Chondrocyte (in vitro differentiated cells): ENCODE measurements around the gene TAF4B. TPM values are rescaled to one million over a fixed set of nuclear protein-coding genes. Genes with fewer than 3 reads are reported as not detected.
"Not testable (repeated sequence)": the region's sequence is repeated elsewhere in the genome, so short reads cannot be mapped to it uniquely, and the experiment has no call there.

Source experiments
- DNase-seq: peaks from one replicate; pipeline ENCODE4 v3.0.0; 2021; ENCODE audit warnings: mixed read lengths, low spot score
- H3K27ac Mint-ChIP-seq: one replicate; pipeline ENCODE4 v1.8.0; 2021; ENCODE audit warnings: mild to moderate bottlenecking, moderate library complexity, mixed read lengths; ENCODE audit not compliant: unreplicated experiment
- H3K27me3 Mint-ChIP-seq: 2 replicates; pipeline ENCODE4 v1.8.0; 2021; ENCODE audit warnings: low read depth, mixed read lengths
- H3K36me3 Mint-ChIP-seq: 2 replicates; pipeline ENCODE4 v1.8.0; 2021; ENCODE audit warnings: low read depth, mixed read lengths
- H3K4me1 Mint-ChIP-seq: 2 replicates; pipeline ENCODE4 v1.8.0; 2021; ENCODE audit warnings: low read depth, mild to moderate bottlenecking, mixed read lengths
- H3K4me3 Mint-ChIP-seq: one replicate; pipeline ENCODE4 v1.8.0; 2021; ENCODE audit warnings: mild to moderate bottlenecking, moderate library complexity, mixed read lengths; ENCODE audit not compliant: unreplicated experiment
- H3K9me3 Mint-ChIP-seq: 2 replicates; pipeline ENCODE4 v1.8.0; 2021; ENCODE audit warnings: low read depth, mixed read lengths
- CTCF ChIP-seq: fragments of 200-600 bp; sonication (generic); IDR thresholded peaks from 2 replicates; pipeline ENCODE4 v1.5.0; 2021; ENCODE audit warnings: antibody characterized with exemption, mild to moderate bottlenecking, moderate library complexity
- total RNA-seq: library from RNA; stranded (reverse); gene quantifications from 3 replicates; pipeline ENCODE4 v1.2.1, GENCODE V29; 2021

The TAF4B gene
- total RNA-seq, 1 donor from 2014 or later, result 2.2 TPM

DNA sequence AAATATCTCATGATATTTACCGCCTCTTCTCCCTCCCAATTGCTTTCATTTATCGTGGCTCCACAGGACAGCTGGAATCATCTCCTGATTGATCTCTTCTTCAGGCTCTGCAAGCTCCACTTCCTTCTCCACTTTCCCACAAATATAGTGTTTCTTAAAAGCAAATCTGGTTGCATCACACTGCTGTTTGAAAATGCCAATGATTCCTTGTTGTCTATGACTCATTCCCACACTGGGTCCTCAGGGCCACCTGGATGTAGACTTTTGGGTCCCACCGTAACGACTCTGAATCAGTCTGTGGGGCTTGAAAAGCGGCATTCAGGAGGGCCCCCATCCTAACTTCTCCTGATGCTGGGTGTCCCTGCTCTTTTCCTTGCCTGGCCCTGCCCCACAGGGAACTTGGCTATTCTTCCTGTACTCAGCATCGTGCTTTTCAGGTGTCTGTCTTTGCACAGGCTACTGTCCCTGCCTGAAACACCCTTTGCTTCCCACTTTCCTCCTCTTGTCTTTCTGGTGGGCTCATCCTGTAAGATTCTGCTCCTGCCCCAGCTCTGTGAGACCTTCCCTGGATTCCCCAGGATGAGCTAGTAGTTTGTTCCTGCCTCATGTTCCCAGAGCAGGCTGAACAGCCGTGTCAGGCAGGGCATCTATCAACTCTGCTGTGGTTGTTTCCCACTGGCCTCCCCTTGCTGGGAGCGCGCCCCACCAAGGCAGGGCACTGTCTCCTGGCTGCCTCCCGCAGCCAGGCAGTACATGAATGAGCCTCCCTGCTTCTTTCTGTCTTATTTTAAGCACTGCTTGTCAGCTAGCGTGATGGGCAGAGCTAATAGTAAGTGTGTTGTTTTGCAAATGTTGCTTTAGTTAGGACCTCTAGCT lies 210.2 kb downstream of the TAF4B start:
- peak overlapping the region; percentile 93 for H3K27ac Mint-ChIP-seq
- peaks cover 20% of the 10 kb centered on the region for H3K4me1 Mint-ChIP-seq
- H3K9me3 Mint-ChIP-seq, result no peaks in the 10 kb centered on the region
- H3K36me3 Mint-ChIP-seq, result no peaks in the 10 kb centered on the region
- DNase-seq, result no peak
- no peaks in the 10 kb centered on the region for H3K27me3 Mint-ChIP-seq
- no peak for TF ChIP-seq CTCF
- H3K4me3 Mint-ChIP-seq, result no peak overlapping the region

- not testable (repeated sequence) for H3K9me3 Mint-ChIP-seq, H3K36me3 Mint-ChIP-seq, H3K27me3 Mint-ChIP-seq
These were observed 211.4 kb downstream of the TAF4B start for GRCh38 chr18:26437634-26438033.

GRCh38 chr18:26438980-26439379 lies 212.7 kb downstream of the TAF4B start:
- Mint-ChIP-seq H3K9me3 (peaks cover 4% of the 10 kb centered on the region), H3K4me3 (no peak overlapping the region)

More at GRCh38 chr18:26437634-26438033, 211.4 kb downstream of the TAF4B start:
- H3K27ac Mint-ChIP-seq, H3K4me3 Mint-ChIP-seq, DNase-seq: not testable (repeated sequence)
- peaks cover 30% of the 10 kb centered on the region for H3K4me1 Mint-ChIP-seq

DNA sequence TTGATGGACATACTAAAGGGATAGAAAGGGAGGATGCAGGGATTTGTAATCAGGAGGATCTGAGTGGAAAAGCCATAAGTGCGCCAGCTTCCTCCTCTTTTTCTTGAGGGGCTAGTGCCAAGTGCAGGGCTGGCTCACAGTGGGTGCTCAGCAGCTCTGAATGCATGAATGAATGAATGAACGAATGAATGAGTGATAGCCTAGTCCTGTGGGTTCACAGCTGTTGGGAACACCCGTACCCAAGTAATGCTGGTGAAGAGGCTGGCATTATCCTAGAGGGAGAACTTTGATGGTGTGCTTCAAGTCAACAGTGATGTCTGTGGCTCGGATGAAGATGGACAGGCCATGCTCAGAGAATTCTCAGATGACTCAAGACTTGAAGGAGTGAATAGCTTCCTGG lies 213.3 kb downstream of the TAF4B start:
- H3K27ac Mint-ChIP-seq, result no peak overlapping the region
- TF ChIP-seq CTCF, result no peak

More at GRCh38 chr18:26438980-26439379, 212.7 kb downstream of the TAF4B start:
- no peak overlapping the region for H3K27ac Mint-ChIP-seq
- no peaks in the 10 kb centered on the region for H3K36me3 Mint-ChIP-seq
- DNase-seq, result no peak
- TF ChIP-seq CTCF, result no peak
- H3K27me3 Mint-ChIP-seq, result no peaks in the 10 kb centered on the region
- peaks cover 30% of the 10 kb centered on the region for H3K4me1 Mint-ChIP-seq

DNA sequence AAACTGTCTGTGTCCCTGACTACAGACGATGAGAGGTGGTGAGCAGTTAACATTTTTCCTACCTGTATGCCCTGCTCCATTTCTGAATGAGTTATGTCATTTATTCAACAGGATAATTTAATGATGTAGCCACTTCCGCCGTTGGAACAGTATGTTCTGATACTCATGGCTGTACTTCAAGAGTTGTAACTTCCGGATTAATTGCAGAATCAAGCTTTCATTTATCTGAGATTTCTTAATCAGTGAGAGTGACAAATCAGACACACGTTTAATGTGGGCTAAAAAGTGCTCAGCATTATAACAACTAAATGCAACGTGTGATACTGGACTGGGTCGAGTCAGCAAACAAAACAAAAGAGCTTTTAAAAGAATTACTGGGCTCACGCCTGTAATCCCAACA lies 214.4 kb downstream of the TAF4B start:
- Mint-ChIP-seq H3K36me3 (peaks cover 1% of the 10 kb centered on the region), H3K27me3 (no peaks in the 10 kb centered on the region), H3K4me3 (no peak overlapping the region), H3K27ac (no peak overlapping the region), H3K9me3 (peaks cover 5% of the 10 kb centered on the region), H3K4me1 (peaks cover 28% of the 10 kb centered on the region)
- no peak for DNase-seq
- no peak for TF ChIP-seq CTCF

More for the DNA sequence above, 213.3 kb downstream of the TAF4B start:
- no peaks in the 10 kb centered on the region for H3K27me3 Mint-ChIP-seq
- H3K4me1 Mint-ChIP-seq, result peaks cover 30% of the 10 kb centered on the region
- no peaks in the 10 kb centered on the region for H3K36me3 Mint-ChIP-seq
- H3K4me3 Mint-ChIP-seq, result no peak overlapping the region
- DNase-seq, result no peak
- peaks cover 5% of the 10 kb centered on the region for H3K9me3 Mint-ChIP-seq

Other genes starting within 250 kb of the TAF4B start
- gene SS18, start 135.8 kb upstream of the TAF4B start, total RNA-seq, result 86.7 to 102 TPM (median 92.2 TPM) in 3 replicates
- not detected in 3 replicates for gene PSMA8, start 92.6 kb upstream of the TAF4B start, total RNA-seq